ENCODE measurements around the gene NETO2.

Gene NETO2

DNA sequence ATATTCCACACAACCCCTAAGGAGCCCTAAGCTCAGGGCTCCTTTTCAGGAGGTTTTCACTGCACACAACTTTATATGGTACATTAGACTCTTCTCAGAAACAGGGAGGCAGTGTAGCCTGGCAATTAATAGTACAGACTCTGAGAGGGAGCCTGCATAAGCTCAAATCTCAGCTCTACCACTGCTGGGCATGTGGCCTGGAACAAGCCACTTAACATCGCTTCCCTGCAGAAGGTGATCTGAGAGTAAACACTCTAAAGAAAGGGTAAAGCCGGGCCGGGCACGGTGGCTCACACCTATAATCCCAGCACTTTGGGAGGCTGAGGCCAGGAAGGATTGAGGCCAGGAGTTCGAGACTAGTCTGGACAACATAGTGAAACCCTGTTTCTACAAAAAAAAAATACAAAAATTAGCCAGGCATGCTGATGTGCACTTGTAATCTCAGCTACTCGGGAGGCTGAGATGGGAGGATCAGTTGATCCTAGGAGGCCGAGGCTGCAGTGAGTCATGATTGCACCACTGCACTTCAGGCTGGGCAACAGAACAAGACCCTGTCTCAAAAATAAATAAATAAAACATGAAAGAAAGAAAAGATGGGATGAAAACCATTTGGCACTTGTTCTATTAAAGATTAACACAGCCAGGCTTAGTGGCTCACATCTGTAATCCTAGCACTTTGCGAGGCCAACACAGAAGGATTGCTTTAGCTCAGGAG, 99.6 kb downstream of the NETO2 start:
- DNase-seq: no peak

DNA sequence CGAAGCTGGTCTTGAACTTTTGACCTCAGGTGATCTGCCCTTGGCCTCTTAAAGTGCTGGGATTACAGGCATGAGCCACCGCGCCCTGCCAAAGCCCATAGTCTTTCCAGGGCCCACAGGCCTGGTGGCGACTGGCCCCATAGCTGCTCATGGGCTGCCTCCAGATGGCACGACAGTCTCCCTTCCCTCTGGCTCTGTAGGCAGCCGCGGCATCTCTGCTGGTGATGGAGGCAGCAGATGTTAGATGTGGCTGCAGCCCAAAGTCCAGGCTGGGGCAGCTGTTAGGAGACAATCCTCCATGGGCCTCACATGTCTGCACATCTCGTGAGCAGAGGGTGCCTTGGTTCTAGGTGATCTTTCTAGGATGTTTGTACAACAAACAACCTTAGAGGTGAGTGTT, 100.5 kb downstream of the NETO2 start:
- no peak for DNase-seq

GRCh38 chr16:47037746-47038458, 105.8 kb downstream of the NETO2 start:
- DNase-seq: no peak

DNA sequence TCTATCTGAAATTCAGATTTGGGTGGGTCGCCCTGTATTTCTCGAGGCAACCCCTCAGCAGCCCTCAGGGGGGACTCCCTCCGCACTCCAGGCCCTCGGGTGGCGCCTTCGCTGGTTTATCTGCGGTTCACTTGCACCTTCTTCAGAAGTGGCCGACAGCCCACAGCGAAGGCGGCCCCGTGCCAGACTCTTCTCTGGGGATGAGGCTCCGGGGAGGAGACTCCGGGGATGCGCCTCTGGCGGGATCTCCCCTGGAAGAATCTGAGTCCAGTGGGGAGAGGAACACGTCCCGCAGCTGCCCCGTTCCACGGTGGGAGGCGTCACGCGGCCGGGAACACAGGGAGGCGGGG, 106.4 kb downstream of the NETO2 start:
- no peak for DNase-seq

DNA sequence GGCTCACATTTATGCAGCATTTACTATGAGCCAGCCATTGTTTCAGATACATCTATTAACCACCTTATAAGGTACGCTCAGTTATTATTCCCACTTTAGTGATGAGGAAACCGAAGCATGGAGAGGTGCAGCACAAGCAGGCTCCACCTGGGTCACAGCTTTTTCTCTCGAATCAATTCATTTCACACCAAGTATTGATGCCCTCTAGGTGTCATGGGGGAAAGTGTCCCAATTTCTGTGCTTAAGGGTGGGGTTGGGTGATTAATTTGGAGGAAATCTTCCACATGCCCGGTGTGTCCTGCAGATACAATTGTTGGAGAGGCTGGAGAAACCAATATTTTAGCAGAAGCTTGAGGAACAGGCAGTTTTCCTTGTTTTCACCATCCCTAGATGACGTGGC, 107.5 kb downstream of the NETO2 start:
- DNase-seq: no peak

- DNase-seq: no peak
Observed at GRCh38 chr16:47035436-47035835, 108.3 kb downstream of the NETO2 start.

DNA sequence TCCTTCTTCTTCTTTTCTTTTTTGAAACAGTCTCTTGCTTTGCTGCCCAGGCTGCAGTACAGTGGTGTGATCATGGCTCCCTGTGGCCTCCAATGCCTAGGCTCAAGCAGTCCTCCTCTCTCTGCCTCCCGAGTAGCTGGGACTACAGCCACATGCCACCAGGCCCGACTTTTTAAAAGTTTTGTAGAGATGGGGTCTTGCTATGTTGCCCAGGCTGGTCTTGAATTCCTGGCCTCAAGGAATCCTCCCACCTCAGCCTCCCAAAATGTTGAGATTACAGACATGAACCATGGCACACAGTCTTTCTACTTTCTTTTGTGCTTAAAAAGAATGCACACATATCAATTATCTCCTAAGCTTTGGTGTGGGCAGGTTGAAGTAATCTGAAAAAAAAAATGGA, 109.3 kb downstream of the NETO2 start:
- DNase-seq: no peak

DNA sequence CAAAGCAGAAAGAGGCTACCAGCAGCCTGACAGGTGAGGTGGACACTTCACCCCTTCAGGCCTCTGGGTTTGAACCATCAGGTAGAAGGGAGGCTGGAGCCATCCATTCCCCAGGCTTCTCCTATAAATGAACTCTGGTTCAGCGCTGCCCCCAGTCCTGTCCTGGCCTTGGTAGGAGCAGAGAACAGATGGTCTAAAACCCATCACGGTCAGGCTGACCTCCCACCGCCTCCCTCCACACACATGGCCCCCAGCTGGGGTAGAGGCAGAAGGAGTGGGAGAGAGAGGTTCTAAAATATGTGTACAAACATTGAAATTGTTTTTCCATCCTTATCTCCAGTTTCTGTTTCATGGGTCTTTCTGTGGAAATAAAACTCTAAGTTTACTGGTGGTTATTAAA, 110.6 kb downstream of the NETO2 start:
- no peak for DNase-seq

DNA sequence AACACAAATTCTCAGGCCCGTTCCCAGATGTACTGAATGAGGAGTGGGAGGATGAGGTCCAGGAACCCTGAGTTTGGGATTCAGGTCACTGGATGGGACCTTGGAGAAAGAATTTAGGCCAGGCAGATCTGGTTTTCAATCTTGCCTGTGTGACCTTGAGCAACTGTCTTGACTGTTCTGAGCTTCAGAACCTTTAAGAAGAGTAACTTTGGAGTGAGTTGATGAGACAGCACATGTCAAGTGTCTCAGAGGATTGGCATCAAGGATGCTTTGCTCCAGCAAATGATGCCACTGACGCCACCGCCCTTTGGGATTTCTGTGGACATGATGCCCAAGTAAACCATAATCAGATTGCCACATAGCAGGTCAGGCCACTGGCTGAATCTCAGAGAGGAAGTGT, 114.0 kb downstream of the NETO2 start:
- DNase-seq: no peak

DNA sequence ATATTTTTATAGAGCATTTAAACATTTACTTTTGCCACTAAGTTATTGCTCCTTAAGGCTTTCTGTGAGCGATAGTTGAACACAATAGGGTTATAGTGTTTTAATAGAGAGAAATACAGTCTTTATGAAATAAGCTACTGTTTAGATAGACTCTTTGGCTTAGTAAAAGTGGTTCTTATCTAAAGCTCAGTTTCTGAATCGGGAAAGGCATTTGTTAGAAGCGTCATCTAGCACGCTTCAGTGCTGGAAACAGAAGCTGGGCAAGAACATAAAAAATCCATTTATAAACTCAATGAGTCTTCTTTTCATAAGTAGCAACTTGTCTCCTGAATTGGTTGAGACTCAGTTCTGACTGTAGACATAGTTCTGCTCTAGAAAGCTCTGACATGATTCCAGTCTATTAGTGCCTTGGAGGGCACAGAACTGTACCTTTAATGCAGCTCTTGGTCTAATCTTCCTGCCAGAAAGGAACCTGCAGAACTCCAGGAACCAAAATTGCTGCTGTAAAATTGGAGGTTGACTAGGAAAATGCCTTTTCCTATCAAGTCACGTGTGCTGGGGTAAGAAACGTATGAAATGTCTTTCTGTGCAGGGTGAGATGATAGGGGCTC, 114.9 kb downstream of the NETO2 start:
- no peak for DNase-seq
